GM12891 (cell line): Measurements from ENCODE around the gene MOGAT2.

ENCODE experiments used
- DNase-seq: peaks from one replicate; pipeline ENCODE4 v3.0.0; 2011; ENCODE audit warnings: low spot score; ENCODE audit not compliant: insufficient read length
- FAIRE-seq: peaks from 2 replicates; lab custom pipeline; 2011; peaks lifted over from hg19 to GRCh38; lab: Jason Lieb, UNC
- PAX5 ChIP-seq: IDR thresholded peaks from 2 replicates; pipeline ENCODE4 v1.6.1; 2011; ENCODE audit warnings: low read length, moderate library complexity, mild to moderate bottlenecking; ENCODE audit not compliant: insufficient read depth, severe bottlenecking
- POLR2A ChIP-seq: IDR thresholded peaks from 2 replicates; pipeline ENCODE4 v1.6.1; 2011; ENCODE audit warnings: low read depth, low read length, control low read depth
- POLR2AphosphoS5 ChIP-seq: IDR thresholded peaks from 2 replicates; pipeline ENCODE4 v1.6.1; 2011; ENCODE audit warnings: low read depth, low read length, control low read depth
- POU2F2 ChIP-seq: IDR thresholded peaks from 2 replicates; pipeline ENCODE4 v1.6.1; 2011; ENCODE audit warnings: low read depth, mild to moderate bottlenecking, control low read depth, low read length, moderate library complexity
- SPI1 ChIP-seq: IDR thresholded peaks from 2 replicates; pipeline ENCODE4 v1.6.1; 2011; ENCODE audit warnings: low read depth, low read length, control low read depth
- TAF1 ChIP-seq: IDR thresholded peaks from 2 replicates; pipeline ENCODE4 v1.6.1; 2011; ENCODE audit warnings: low read depth, low read length, control low read depth

The MOGAT2 gene

GRCh38 chr11:75778962-75779361, 61.3 kb downstream of the MOGAT2 start:
- DNase-seq = no peak
- FAIRE-seq = no peak
- TF ChIP-seq PAX5 (no peak), SPI1 (no peak), TAF1 (no peak), POLR2AphosphoS5 (no peak), POLR2A (no peak), POU2F2 (no peak)

GRCh38 chr11:75779960-75780359, 62.3 kb downstream of the MOGAT2 start:
- FAIRE-seq = no peak
- no peak for DNase-seq
- TF ChIP-seq TAF1 (no peak), PAX5 (no peak), SPI1 (no peak), POLR2A (no peak), POLR2AphosphoS5 (no peak), POU2F2 (no peak)

GRCh38 chr11:75780888-75781287, 63.2 kb downstream of the MOGAT2 start:
- TF ChIP-seq TAF1 (no peak), POLR2A (no peak)
- FAIRE-seq = no peak

GRCh38 chr11:75781296-75781695, 63.7 kb downstream of the MOGAT2 start:
- TF ChIP-seq POLR2AphosphoS5 = no peak
- no peak for TF ChIP-seq POU2F2
- TF ChIP-seq TAF1 = no peak
- no peak for FAIRE-seq

More at GRCh38 chr11:75780888-75781287, 63.2 kb downstream of the MOGAT2 start:
- DNase-seq = no peak

GRCh38 chr11:75781831-75782230, 64.2 kb downstream of the MOGAT2 start:
- no peak for TF ChIP-seq POLR2A
- FAIRE-seq (no peak), DNase-seq (no peak)

More at GRCh38 chr11:75781296-75781695, 63.7 kb downstream of the MOGAT2 start:
- no peak for DNase-seq
